Endothelial cell of umbilical vein (primary cell): ENCODE measurements around the gene RFNG. TPM values are rescaled to one million over a fixed set of nuclear protein-coding genes. Genes with fewer than 3 reads are reported as not detected.

ENCODE experiments used
- BruUV-seq: library from RNA; stranded (reverse); fragments of 400-500 nt; replicated peaks from 2 replicates; lab custom pipeline; 2021; lab: Mats Ljungman, UMichigan
- CTCF ChIA-PET: fragments of 300-600, 350-600 bp; sonication (Branson Sonifier 250); formaldehyde crosslinking; loops from one replicate; lab custom pipeline; 2021; ENCODE audit warnings: antibody characterized with exemption, inconsistent platforms; lab: Charles Lee
- POLR2A ChIA-PET: fragments of 300-600, 350-600 bp; sonication (Branson Sonifier 250); formaldehyde crosslinking; loops from one replicate; lab custom pipeline; 2021; ENCODE audit warnings: antibody characterized with exemption, inconsistent platforms; lab: Charles Lee
- DNase-seq: peaks from one replicate; pipeline ENCODE4 v3.0.0-alpha.2; 2011; ENCODE audit warnings: low read depth, low spot score
- FAIRE-seq: peaks from 2 replicates; lab custom pipeline; 2011; peaks lifted over from hg19 to GRCh38; lab: Jason Lieb, UNC
- H2AFZ ChIP-seq: 2 replicates; pipeline ENCODE4 v1.6.0; 2012; ENCODE audit warnings: low read depth, low read length, control low read depth, inconsistent platforms
- H3K27ac ChIP-seq: 2 replicates; pipeline ENCODE4 v1.5.1; 2011; ENCODE audit warnings: low read depth, mild to moderate bottlenecking, control low read depth, low read length, moderate library complexity; ENCODE audit not compliant: insufficient read depth
- H3K27me3 ChIP-seq, 2 experiments: 2 replicates each; pipeline versions ENCODE4 v1.6.0 to v1.6.1; 2011; ENCODE audit warnings: low read length in 2 of 2, mixed read lengths in 1 of 2; ENCODE audit not compliant: control insufficient read depth in 2 of 2, insufficient read depth in 2 of 2
- H3K36me3 ChIP-seq, 2 experiments: 2 replicates in 1 of 2; 3 replicates in 1 of 2; pipeline ENCODE4 v1.5.1; 2011; ENCODE audit warnings: low read length in 2 of 2, mild to moderate bottlenecking in 1 of 2, moderate library complexity in 1 of 2; ENCODE audit not compliant: control insufficient read depth in 2 of 2, insufficient read depth in 2 of 2; ENCODE audit errors: extremely low read depth in 1 of 2
- H3K4me1 ChIP-seq: 3 replicates; pipeline ENCODE4 v1.5.1; 2011; ENCODE audit warnings: mild to moderate bottlenecking, low read length; ENCODE audit not compliant: control insufficient read depth, insufficient read depth; ENCODE audit errors: extremely low read depth
- H3K4me2 ChIP-seq: 2 replicates; pipeline ENCODE4 v1.6.1; 2011; ENCODE audit warnings: low read length, control low read depth, mixed read lengths; ENCODE audit not compliant: insufficient read depth
- H3K4me3 ChIP-seq, 3 experiments: fragments of 200-600 bp in 1 of 3; sonication (generic), shearing (Covaris generic) in 1 of 3; replicated peaks in 1 of 3; 2 replicates each; pipeline ENCODE4 v1.5.1; 2011 to 2016; ENCODE audit warnings: control low read depth in 3 of 3, low read length in 3 of 3, mild to moderate bottlenecking in 2 of 3, inconsistent platforms in 1 of 3, low read depth in 1 of 3, moderate library complexity in 1 of 3; ENCODE audit not compliant: insufficient read depth in 1 of 3
- H3K79me2 ChIP-seq: 2 replicates; pipeline ENCODE4 v1.6.0; 2012; ENCODE audit warnings: low read length, inconsistent platforms; ENCODE audit not compliant: control insufficient read depth, insufficient read depth
- H3K9ac ChIP-seq: replicated peaks from 2 replicates; pipeline ENCODE3; 2011; ENCODE audit warnings: low read length, control low read depth; ENCODE audit not compliant: insufficient read depth; ENCODE audit errors: extremely low read depth
- H3K9me1 ChIP-seq: replicated peaks from 3 replicates; pipeline ENCODE4 v1.6.0; 2011; ENCODE audit warnings: mild to moderate bottlenecking, low read length; ENCODE audit not compliant: control insufficient read depth, insufficient read depth; ENCODE audit errors: extremely low read depth
- H3K9me3 ChIP-seq: replicated peaks from 2 replicates; pipeline ENCODE4 v1.5.1; 2012; ENCODE audit warnings: low read length, inconsistent platforms; ENCODE audit not compliant: control insufficient read depth, insufficient read depth
- H4K20me1 ChIP-seq: replicated peaks from 2 replicates; pipeline ENCODE3; 2011; ENCODE audit warnings: mild to moderate bottlenecking, low read length; ENCODE audit not compliant: control insufficient read depth, insufficient read depth; ENCODE audit errors: extremely low read depth
- CTCF ChIP-seq, 2 donors: IDR thresholded peaks; 1 replicate in 1 of 2; 2 replicates in 1 of 2; pipeline ENCODE4 v1.5.1; 2011; ENCODE audit warnings: low read length in 2 of 2, mild to moderate bottlenecking in 2 of 2, moderate library complexity in 2 of 2, control low read depth in 1 of 2, inconsistent platforms in 1 of 2, low read depth in 1 of 2; ENCODE audit not compliant: insufficient read depth in 1 of 2; ENCODE audit errors: extremely low read depth in 1 of 2
- EZH2 ChIP-seq: IDR thresholded peaks from 2 replicates; pipeline ENCODE4 v1.6.1; 2012; ENCODE audit warnings: borderline replicate concordance, low read depth, mild to moderate bottlenecking, moderate library complexity, low read length, inconsistent platforms; ENCODE audit not compliant: severe bottlenecking
- JUN ChIP-seq: IDR thresholded peaks from 2 replicates; pipeline ENCODE4 v1.6.1; 2011; ENCODE audit warnings: borderline replicate concordance, low read depth; ENCODE audit not compliant: insufficient read length, insufficient read depth
- MAX ChIP-seq: IDR thresholded peaks from 2 replicates; pipeline ENCODE4 v1.6.1; 2011; ENCODE audit not compliant: insufficient read depth, insufficient read length
- MYC ChIP-seq: IDR thresholded peaks from one replicate; pipeline ENCODE4 v1.6.1; 2011; ENCODE audit warnings: mild to moderate bottlenecking, low read depth, low read length
- POLR2A ChIP-seq: IDR thresholded peaks from 2 replicates; pipeline ENCODE4 v1.6.1; 2012; ENCODE audit warnings: low read depth, mild to moderate bottlenecking, control low read depth, low read length
- dilution Hi-C: fragments of 300-500 bp; cut with MboI; formaldehyde crosslinking; loops from one replicate; pipeline ENCODE4 v1.15.0; 2019; ENCODE audit warnings: low sequenced_read_pairs; ENCODE audit not compliant: extremely low pct_ligation_motif_present
- intact Hi-C: fragments of 100-400 bp; cut with micrococcal nuclease; formaldehyde crosslinking; loops from one replicate; pipeline ENCODE4 v1.10.0; 2022
- polyA plus RNA-seq, 4 experiments: library from polyadenylated mRNA; depleted of rRNA in 3 of 4; stranded (reverse) in 3 of 4; unstranded in 1 of 4; fragments of >200 nt; gene quantifications; 2 replicates each; pipeline versions ENCODE4 v1.2.1 to v1.2.3, GENCODE V29; 2011 to 2012; ENCODE audit warnings: missing spikeins in 1 of 4
- total RNA-seq: library from RNA; stranded (reverse); gene quantifications from 2 replicates; pipeline ENCODE4 v1.2.3, GENCODE V29; 2021

RFNG gene
- total and polyA plus RNA-seq, 2 donors (not counting 3 experiments of a cell fraction or from before 2014, with no cell fraction given), result 33.7 to 40.0 TPM

GRCh38 chr17:82085031-82085861 lies 33.6 kb upstream of the RFNG start:
- Histone ChIP-seq H4K20me1 (no peaks in the 10 kb centered on the region), H3K36me3 (peaks cover 44 to 87% of the 10 kb centered on the region in 2 experiments), H3K4me1 (no peaks in the 10 kb centered on the region), H3K9me3 (no peaks in the 10 kb centered on the region), H3K4me3 (no peak overlapping the region), H3K27me3 (no peaks in the 10 kb centered on the region), H3K4me2 (no peak overlapping the region), H3K79me2 (peaks cover 3% of the 10 kb centered on the region), H3K9ac (no peak overlapping the region), H2AFZ (no peak overlapping the region), H3K27ac (no peak overlapping the region), H3K9me1 (no peaks in the 10 kb centered on the region)
- TF ChIP-seq MAX, result no peak
- TF ChIP-seq POLR2A, result no peak
- TF ChIP-seq MYC, result no peak
- TF ChIP-seq EZH2, result no peak
- no peak for TF ChIP-seq JUN
- TF ChIP-seq CTCF (IDR thresholded peaks at IDR 0.05; ENCODE audit: extremely low read depth in 1 of 2, insufficient read depth in 1 of 2, low read depth in 1 of 2, low read length in 2 of 2), result no peak
- intact Hi-C loops (no loop called here), dilution Hi-C loops (no loop called here)
- no peak for DNase-seq
- CTCF ChIA-PET, result interaction anchor here (0.9 kb wide), 1 partner anchor 55 kb away, joined by 3 read pairs; no protein-coding TSS in a partner anchor
- no peak for FAIRE-seq
- POLR2A ChIA-PET, result no interaction called here
- no TSS peak for BruUV-seq
